Panc1 (cell line): ENCODE measurements around the gene STAU1. TPM values are rescaled to one million over a fixed set of nuclear protein-coding genes. Genes with fewer than 3 reads are reported as not detected.

ENCODE experiments used
- ATAC-seq: fragments of 200-7000 bp; cut with Tn5 transposase; 2 replicates; pipeline ENCODE4 v1.9.1; 2020; ENCODE audit warnings: mild to moderate bottlenecking, moderate library complexity
- BruUV-seq: library from RNA; stranded (reverse); fragments of 400-500 nt; replicated peaks from 2 replicates; lab custom pipeline; 2021; lab: Mats Ljungman, UMichigan
- CTCF ChIA-PET: fragments of 300-600 bp; sonication (Branson Sonifier 250); formaldehyde crosslinking; loops from one replicate; lab custom pipeline; 2022; ENCODE audit warnings: antibody characterized with exemption; lab: Charles Lee
- POLR2A ChIA-PET: fragments of 300-600 bp; sonication (Branson Sonifier 250); formaldehyde crosslinking; loops from one replicate; lab custom pipeline; 2022; ENCODE audit warnings: antibody characterized with exemption; lab: Charles Lee
- DNase-seq: peaks from one replicate; pipeline ENCODE4 v3.0.0-alpha.2; 2010; ENCODE audit warnings: low read depth, low spot score
- H3K27ac ChIP-seq: 2 replicates; pipeline ENCODE4 v1.5.1; 2011; ENCODE audit warnings: mild to moderate bottlenecking, low read length, inconsistent platforms
- H3K27me3 ChIP-seq: fragments of 200-500 bp; sonication (Bioruptor generic); 2 replicates; pipeline ENCODE4 v1.6.0; 2014; ENCODE audit warnings: low read length, inconsistent platforms; ENCODE audit not compliant: control insufficient read depth, insufficient read depth
- H3K36me3 ChIP-seq: fragments of 200-500 bp; sonication (Bioruptor generic); 2 replicates; pipeline ENCODE4 v1.5.1; 2014; ENCODE audit warnings: inconsistent platforms, mild to moderate bottlenecking, low read length, moderate library complexity; ENCODE audit not compliant: control insufficient read depth, insufficient read depth
- H3K4me1 ChIP-seq: 2 replicates; pipeline ENCODE4 v1.5.1; 2011; ENCODE audit warnings: inconsistent platforms, mild to moderate bottlenecking, low read length, moderate library complexity; ENCODE audit not compliant: control insufficient read depth, insufficient read depth
- H3K4me3 ChIP-seq, 2 experiments: 2 replicates each; pipeline ENCODE4 v1.5.1; 2011 to 2012; ENCODE audit warnings: low read depth in 2 of 2, low read length in 2 of 2, mild to moderate bottlenecking in 2 of 2, inconsistent platforms in 1 of 2, moderate library complexity in 1 of 2
- H3K9me3 ChIP-seq: fragments of 200-500 bp; sonication (Bioruptor generic); 2 replicates; pipeline ENCODE4 v1.5.1; 2014; ENCODE audit warnings: low read depth, mild to moderate bottlenecking, inconsistent platforms, low read length, moderate library complexity; ENCODE audit not compliant: control insufficient read depth, insufficient read depth
- CTCF ChIP-seq: fragments of 450-650 bp; IDR thresholded peaks from 2 replicates; pipeline ENCODE4 v1.5.1; 2017; ENCODE audit warnings: mild to moderate bottlenecking
- POLR2AphosphoS5 ChIP-seq: IDR thresholded peaks from 2 replicates; pipeline ENCODE4 v1.6.1; 2012; ENCODE audit warnings: mild to moderate bottlenecking, low read depth, low read length, moderate library complexity
- SIN3A ChIP-seq: IDR thresholded peaks from 2 replicates; pipeline ENCODE4 v1.6.1; 2012; ENCODE audit warnings: low read depth, mild to moderate bottlenecking, low read length, moderate library complexity, borderline replicate concordance; ENCODE audit not compliant: insufficient read depth
- TCF7L2 ChIP-seq: IDR thresholded peaks from 2 replicates; pipeline ENCODE4 v1.6.1; 2011; ENCODE audit warnings: mild to moderate bottlenecking, low read depth, low read length, inconsistent platforms
- in situ Hi-C: cut with HindIII; loops from 2 replicates; pipeline ENCODE4 v1.10.0; 2016; ENCODE audit warnings: low sequenced_read_pairs, low pct_unique_long_range_greater_than_20kb
- intact Hi-C: fragments of 100-400 bp; cut with micrococcal nuclease; formaldehyde crosslinking; loops from one replicate; pipeline ENCODE4 v1.10.0; 2022; ENCODE audit not compliant: unreplicated experiment
- total RNA-seq: library from RNA; stranded (reverse); gene quantifications from one replicate; pipeline ENCODE4 v1.2.1, GENCODE V29; 2021; ENCODE audit not compliant: unreplicated experiment
- TF ChIP-seq, protein P1 (sequence below), 2 experiments: IDR thresholded peaks; 2 replicates each; pipeline ENCODE4 v1.6.1; 2011 to 2012; ENCODE audit warnings: low read depth in 2 of 2, control low read depth in 1 of 2, low read length in 1 of 2, mild to moderate bottlenecking in 1 of 2, moderate library complexity in 1 of 2; ENCODE audit not compliant: insufficient read depth in 1 of 2

Gene STAU1
- total RNA-seq, 1 experiment from 2014 or later = 103 TPM

DNA sequence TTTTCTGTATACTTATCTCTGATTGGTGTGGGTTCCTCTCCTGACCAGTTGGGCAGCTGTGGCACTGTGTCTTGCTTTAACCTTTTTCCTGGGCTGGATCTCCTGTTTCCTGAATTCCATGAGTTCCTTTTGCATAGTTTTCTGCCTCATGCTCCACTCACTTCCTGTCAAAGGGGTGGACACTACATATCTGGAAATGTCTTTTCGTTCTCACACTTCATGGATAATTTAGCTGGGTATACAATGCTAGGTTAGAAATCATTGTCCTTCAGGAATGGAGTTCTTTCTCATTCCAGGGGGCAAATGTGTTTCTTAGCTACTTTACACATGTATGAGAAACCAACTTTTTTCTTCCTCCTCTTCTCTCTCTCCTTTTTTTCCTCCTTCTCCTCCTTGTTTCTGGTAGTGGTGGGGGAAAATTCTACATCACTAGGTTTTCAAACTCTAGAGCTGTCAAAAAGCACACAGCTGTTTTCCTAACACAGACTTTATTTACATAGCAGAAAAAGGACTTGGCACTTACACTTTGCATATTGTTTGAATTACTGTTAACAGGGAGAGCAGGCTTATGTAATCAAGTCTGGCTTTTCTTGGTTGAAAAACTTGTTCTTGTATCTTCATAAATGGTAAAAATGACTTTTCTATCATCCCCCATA, 22.1 kb upstream of the STAU1 start:
- BruUV-seq = no TSS peak
- CTCF ChIA-PET = no interaction called here

DNA sequence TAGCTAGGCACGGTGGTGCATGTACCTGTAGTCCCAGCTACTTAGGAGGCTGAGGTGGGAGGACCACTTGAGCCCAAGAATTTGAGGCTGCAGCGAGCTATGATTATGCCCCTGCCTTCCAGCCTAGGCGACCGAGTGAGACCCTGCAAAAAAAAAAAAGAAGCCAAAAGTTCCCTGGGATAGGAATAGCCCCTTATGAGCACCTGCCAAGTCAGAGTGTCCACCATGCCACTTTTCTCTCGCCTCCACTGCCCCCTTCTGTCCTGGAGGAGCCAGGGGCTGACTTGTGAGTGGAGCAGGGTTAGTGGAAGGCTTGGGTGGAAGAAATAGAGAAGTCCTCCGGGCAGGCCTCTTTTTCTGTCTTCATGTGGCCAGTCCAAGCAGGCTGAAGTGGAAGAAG, 18.9 kb upstream of the STAU1 start:
- in situ Hi-C loops = no loop called here
- ChIA-PET POLR2A (interaction anchor here (0.6 kb wide), 1 partner anchor 31 kb away, joined by 7 read pairs; no protein-coding TSS in a partner anchor), CTCF (interaction anchor here (1.5 kb wide), 1 partner anchor 10 kb away, joined by 4 read pairs; no protein-coding TSS in a partner anchor)
- ATAC-seq (peak; percentile 83), DNase-seq (no peak)
- Histone ChIP-seq H3K4me1 (no peaks in the 10 kb centered on the region), H3K27ac (no peak overlapping the region), H3K27me3 (no peaks in the 10 kb centered on the region), H3K4me3 (no peak overlapping the region), H3K36me3 (no peaks in the 10 kb centered on the region), H3K9me3 (no peaks in the 10 kb centered on the region; the same call in 1 of the 2 replicates)
- TF ChIP-seq CTCF = no peak
- TF ChIP-seq TCF7L2 = no peak
- TF ChIP-seq POLR2AphosphoS5 = no peak
- TF ChIP-seq SIN3A = no peak
- TF ChIP-seq, protein P1, sequence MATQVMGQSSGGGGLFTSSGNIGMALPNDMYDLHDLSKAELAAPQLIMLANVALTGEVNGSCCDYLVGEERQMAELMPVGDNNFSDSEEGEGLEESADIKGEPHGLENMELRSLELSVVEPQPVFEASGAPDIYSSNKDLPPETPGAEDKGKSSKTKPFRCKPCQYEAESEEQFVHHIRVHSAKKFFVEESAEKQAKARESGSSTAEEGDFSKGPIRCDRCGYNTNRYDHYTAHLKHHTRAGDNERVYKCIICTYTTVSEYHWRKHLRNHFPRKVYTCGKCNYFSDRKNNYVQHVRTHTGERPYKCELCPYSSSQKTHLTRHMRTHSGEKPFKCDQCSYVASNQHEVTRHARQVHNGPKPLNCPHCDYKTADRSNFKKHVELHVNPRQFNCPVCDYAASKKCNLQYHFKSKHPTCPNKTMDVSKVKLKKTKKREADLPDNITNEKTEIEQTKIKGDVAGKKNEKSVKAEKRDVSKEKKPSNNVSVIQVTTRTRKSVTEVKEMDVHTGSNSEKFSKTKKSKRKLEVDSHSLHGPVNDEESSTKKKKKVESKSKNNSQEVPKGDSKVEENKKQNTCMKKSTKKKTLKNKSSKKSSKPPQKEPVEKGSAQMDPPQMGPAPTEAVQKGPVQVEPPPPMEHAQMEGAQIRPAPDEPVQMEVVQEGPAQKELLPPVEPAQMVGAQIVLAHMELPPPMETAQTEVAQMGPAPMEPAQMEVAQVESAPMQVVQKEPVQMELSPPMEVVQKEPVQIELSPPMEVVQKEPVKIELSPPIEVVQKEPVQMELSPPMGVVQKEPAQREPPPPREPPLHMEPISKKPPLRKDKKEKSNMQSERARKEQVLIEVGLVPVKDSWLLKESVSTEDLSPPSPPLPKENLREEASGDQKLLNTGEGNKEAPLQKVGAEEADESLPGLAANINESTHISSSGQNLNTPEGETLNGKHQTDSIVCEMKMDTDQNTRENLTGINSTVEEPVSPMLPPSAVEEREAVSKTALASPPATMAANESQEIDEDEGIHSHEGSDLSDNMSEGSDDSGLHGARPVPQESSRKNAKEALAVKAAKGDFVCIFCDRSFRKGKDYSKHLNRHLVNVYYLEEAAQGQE (IDR thresholded peaks at IDR 0.05; ENCODE audit: insufficient read depth in 1 of 2, low read depth in 2 of 2, low read length in 1 of 2) = no peak
- intact Hi-C loops = no loop called here
- BruUV-seq = no TSS peak

More for the DNA sequence above, 22.1 kb upstream of the STAU1 start:
- Histone ChIP-seq H3K27me3 (no peaks in the 10 kb centered on the region), H3K27ac (no peak overlapping the region), H3K4me1 (no peaks in the 10 kb centered on the region), H3K36me3 (no peaks in the 10 kb centered on the region), H3K9me3 (no peaks in the 10 kb centered on the region; the same call in 1 of the 2 replicates), H3K4me3 (no peak overlapping the region)
- in situ Hi-C loops = no loop called here
- POLR2A ChIA-PET = no interaction called here
- DNase-seq (no peak), ATAC-seq (no peak)
- intact Hi-C loops = no loop called here
- TF ChIP-seq, protein P1 (IDR thresholded peaks at IDR 0.05; ENCODE audit: insufficient read depth in 1 of 2, low read depth in 2 of 2, low read length in 1 of 2) = no peak
- TF ChIP-seq POLR2AphosphoS5 = no peak
- no peak for TF ChIP-seq CTCF
- TF ChIP-seq TCF7L2 = no peak
- TF ChIP-seq SIN3A = no peak
